LHCN-M2 (cell line): ENCODE measurements around the gene SHISA6. TPM values are rescaled to one million over a fixed set of nuclear protein-coding genes. Genes with fewer than 3 reads are reported as not detected.
"Not testable (repeated sequence)": the region's sequence is repeated elsewhere in the genome, so short reads cannot be mapped to it uniquely, and the experiment has no call there.

Experiments used
- DNase-seq: peaks from one replicate; pipeline ENCODE4 v3.0.0-alpha.2; 2012; ENCODE audit warnings: low read depth
- total RNA-seq: library from RNA; depleted of rRNA; stranded (reverse); fragments of >200 nt; gene quantifications from 2 replicates; pipeline ENCODE4 v1.2.3, GENCODE V29; 2014

The SHISA6 gene
- total RNA-seq, 1 experiment from 2014 or later: not detected

- DNase-seq: no peak
Measured at GRCh38 chr17:11264183-11264871, 23.3 kb downstream of the SHISA6 start.

DNA sequence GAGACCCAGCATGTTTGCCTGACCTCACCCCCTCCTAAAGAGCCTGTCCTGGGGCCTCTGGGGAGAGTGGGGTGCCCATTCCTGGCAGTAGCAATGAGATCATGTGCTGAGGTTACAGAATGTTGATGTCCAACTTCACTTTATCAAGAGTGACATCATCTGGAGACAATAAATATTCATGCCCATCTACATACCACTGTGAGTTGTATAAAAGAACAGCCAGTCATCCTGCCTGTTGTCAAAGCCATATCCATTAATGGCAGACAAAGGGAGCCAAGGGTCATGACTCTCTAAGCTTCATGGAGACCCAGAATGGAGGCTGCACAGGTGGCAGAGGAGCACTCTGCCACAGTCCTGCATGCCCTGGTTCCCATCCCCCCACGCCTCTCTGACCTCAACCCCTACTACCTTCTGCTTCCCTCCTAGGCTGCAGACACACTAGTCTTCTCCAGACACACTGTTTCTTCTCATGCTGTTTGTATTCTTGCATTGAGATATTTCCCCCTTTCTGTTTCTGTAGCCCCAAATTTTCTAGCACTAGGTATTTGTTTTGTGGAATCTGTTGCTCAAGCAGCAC is 27.1 kb downstream of the SHISA6 start:
- DNase-seq: no peak

DNA sequence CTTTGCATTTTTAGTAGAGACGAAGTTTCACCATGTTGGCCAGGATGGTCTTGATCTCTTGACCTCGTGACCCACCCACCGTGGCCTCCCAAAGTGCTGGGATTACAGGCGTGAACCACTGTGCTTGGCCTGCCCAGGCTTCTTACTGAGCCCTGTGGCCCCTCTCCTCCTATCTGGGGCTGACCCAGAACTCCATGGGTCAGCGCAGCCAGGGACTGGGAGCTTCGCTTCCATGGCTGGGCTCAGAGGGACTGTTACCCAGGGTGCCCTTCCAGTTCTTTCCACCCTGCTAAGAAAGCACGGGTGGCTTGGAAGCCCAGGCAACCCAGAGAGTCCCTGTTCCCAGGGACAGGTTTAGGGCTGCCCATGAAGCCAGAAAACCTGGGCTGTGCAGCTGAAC is 28.2 kb downstream of the SHISA6 start:
- no peak for DNase-seq

- no peak for DNase-seq
Measured at GRCh38 chr17:11272191-11272590, 31.2 kb downstream of the SHISA6 start.

DNA sequence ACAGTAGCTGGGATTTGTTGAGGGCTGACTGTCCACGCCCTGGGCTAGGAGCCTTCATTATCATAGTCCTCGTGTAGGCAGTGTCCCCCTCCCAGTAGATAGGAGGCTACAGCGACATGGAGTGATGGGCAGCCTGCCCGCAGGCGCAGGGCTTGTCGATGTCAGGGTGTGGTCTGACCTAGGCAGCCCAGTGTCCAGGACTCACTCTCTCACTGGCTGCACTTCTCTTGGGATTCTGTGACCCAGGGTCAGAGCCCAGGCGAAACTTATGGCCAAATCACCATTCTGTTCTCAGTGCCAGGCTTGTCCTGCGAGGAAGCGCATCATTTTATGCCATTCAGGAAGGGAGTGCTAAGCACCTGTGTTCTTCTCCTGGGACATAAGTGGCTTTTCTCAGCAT is 32.6 kb downstream of the SHISA6 start:
- DNase-seq: no peak

DNA sequence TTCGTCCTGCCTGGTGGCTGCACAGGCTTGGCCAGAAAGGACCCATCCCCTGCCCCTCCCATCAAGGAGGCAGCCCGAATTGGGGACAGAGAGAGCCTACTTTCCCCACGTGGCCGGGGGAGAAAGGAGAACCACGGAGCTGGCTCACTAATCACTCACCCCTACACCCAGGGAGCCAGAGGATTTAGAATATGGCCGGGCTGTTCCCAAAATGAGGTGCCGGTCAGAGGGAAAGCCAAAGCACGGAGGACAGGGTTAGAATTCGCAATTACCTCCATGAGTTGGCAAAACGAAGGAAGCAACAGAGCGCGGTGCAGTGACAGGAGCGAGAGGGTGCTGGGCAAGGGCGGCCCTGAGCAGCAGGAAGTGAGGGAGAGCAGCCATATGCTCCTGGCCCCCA is 33.1 kb downstream of the SHISA6 start:
- DNase-seq: no peak

DNA sequence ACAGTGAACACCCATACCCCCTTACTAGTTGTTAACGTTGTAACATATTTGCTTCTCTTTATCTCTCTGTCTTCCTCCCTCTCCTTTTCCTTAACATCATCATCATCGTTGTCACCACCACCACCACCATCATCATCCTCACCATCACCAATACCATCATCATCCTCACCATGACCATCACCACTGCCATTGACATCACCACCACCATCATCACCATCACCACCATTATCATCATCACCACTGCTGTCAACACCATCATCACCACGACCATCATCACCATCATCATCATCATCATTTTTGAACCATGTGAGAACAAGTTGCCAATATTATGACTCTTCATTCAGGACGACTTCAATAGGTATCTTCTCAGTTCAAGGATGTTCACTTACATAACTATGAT is 35.5 kb downstream of the SHISA6 start:
- DNase-seq: no peak

DNA sequence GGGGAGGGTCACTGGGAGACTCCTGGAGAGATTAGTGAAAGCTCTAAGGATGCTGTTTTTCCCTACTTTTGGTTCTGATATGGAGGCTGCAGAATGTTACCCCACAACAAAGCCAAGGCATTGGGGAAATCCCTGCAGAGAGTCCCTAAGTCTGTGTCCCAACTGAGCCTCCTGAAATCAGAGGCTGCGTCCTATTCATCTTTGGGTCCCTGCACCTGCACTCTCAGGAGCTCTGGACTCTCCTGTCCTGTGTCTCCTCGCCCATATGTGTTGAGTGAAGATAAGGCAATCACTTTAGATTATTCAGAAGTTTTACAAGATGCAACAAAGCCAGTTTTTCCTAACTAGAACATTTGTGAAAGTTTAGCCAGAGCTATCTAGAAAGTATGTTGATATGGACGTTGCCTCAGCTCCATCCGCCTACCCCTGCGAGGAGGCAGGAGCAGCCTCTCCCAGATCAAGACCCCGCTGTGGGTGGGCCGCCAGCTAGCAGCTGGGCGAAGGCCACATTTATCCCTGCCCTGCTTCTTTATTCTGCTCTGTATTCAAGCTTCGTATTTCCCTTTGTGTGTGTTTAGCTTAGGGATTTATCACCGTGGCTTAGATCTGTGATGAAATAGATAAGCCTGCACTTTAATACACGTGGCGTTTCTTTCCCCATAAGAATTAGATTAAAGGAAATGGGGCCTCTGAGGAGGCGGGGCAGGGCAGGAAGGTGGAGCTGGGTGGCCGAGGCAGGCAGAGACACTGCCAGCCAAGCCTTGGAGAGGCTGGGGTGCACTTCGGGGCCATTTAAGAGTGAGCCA is 37.4 kb downstream of the SHISA6 start:
- no peak for DNase-seq

DNA sequence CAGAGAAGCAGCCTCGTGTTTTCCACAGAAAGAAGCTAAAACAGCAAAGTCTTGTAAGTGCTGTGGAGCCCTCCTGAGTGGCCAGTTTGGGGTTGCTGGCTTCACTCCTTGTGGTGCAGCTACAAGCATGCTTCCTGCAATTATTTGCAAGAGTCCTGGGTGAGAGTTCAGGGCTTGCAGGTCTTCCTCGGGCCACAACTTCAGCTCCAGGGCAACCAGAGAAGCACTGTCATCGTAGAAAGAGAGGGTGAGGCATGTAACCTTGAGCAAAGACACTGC is 37.9 kb downstream of the SHISA6 start:
- DNase-seq: no peak

DNA sequence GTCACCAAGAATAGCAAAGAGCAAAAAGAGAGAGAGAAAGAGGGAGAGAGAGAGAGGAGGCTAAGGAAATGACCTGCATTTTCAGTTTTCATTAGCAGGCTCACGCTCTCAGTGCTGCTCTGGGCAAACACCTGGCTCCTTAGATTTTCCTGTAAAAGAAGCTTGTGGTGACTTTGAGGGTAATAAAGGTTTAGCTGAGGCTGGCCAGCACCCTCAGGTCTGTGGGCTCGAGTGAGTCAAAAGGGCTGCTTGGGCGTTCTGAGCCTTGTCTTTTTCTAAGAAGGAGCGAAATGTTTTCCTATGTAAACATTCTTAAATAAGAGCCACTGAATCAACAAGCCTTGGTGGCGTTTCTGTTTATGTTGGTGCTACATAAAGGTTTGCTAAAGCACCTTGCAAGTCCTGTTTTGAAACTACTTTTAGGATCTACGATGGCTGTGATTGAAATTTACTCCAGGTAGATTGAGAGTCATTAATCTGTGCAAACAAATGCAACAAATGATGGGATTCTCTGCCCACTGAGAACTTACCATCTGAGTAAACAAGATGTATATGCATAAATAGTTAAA is 38.8 kb downstream of the SHISA6 start:
- no peak for DNase-seq

GRCh38 chr17:11282586-11282985 is 41.6 kb downstream of the SHISA6 start:
- no peak for DNase-seq

DNA sequence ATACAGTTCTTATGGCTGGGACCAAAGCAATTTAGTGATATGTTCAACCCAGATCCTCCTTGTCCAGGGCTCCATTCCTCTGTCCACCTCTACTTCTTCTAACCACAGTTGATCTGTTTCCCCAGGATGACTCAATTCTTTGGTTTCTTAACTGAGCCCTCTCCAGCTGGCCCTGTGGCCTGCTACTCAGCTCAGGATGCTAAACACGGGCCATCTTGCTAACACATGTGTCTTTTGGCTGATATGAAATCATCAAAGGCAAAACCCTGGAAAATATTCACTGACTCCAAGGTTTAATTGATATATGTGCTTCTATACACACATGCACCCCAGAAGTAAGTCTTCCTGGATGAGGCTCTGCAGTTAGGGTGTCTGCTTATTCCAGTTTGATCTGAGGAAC is 43.8 kb downstream of the SHISA6 start:
- DNase-seq: no peak

- no peak for DNase-seq
Measured at GRCh38 chr17:11285946-11286345, 44.9 kb downstream of the SHISA6 start.

GRCh38 chr17:11287791-11288190 is 46.8 kb downstream of the SHISA6 start:
- no peak for DNase-seq

DNA sequence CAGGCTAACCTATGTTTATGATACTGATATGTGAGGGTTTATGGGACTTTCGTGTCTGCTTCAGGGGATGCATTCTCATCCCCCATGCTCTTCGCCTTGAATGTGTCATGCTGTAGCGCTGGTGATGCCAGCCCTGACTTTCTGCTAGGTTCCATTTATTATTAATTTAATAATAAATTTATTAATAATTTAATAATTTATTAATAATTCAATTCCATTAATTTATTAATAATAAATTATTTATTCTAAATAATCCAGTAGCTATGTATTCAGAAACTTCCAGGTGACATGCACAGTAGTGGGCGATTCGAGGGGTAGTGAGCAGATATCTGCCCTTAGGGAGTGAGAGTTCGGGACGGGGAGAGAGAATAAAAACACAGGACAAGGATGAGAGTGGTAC is 49.8 kb downstream of the SHISA6 start:
- DNase-seq: no peak

DNA sequence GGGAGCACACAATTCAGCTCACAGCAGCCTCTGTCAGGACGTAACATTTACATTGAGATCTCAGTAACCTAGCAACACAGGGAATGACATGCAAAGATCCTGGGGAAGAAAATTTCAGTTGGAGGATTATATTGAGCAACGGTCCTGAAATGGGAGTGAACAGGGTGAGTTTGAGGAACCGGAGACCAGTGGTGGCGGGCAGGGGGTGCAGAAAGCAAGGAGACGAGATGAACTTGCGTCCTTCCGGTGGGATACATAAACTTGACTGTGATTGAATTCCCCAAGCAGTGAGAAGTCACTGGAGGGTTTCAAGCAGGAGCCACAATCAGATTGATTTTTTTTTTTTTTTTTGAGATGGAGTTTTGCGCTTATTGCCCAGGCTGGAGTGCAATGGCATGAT is 51.5 kb downstream of the SHISA6 start:
- DNase-seq: no peak

- no peak for DNase-seq
Measured at GRCh38 chr17:11293480-11293879, 52.5 kb downstream of the SHISA6 start.

GRCh38 chr17:11294826-11295225 is 53.8 kb downstream of the SHISA6 start:
- DNase-seq: no peak

DNA sequence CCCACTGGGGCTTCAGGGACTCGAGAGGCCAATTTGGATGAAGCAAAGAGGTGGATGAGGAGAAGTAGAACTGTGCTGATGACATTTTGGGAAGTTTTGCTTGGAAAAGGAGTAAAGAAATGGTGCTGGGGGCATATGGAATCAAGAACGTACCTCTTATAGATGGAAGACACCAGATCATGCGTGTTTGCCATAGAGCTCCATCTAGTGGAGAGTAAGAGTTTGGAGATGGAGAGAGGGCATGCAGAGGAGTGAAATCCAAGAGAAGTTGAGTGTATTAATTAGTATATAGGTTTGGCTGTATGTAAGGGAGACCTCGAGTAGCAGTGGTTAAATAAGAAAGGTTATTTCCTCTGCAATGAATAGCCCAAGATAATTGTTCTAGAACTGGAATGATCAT is 56.0 kb downstream of the SHISA6 start:
- no peak for DNase-seq

DNA sequence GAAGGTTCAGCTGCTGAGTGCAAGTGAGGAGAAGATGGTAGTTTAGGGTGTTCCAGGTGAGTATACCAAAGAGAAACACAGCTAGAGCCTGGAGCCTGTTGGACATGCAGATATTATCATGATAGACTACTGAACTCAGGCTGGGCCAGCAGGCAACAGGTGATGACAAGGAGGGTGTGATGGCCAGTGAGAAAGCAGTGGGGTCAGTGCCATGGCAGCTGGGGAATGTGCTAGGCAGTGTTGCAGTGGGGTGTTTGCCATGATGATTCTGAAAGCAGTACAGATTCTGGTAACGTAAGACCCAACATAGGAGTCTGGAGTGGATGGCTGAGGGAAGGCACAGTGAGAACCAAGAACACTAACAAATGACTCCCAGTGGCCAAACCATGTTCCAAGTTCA is 57.4 kb downstream of the SHISA6 start:
- DNase-seq: no peak

DNA sequence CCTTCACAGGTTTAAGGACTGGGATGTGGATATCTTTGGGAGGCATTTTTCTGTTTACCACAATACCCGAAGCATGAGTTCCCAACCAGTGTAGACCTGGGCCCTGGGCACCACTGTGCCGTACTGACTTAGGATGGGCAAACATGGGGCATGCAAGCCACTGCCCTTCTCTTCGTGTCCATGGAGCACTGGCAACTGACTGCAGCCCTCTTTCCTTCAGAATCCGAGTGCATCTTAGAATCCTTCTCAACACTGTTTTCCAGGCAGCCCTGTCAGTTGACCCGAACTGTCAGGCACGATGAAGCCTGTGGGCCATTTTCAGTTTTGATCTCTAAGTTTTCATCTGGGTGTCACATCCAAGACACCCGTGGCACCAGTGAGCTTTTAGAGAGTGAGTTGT is 59.2 kb downstream of the SHISA6 start:
- no peak for DNase-seq

GRCh38 chr17:11300738-11301137 is 59.7 kb downstream of the SHISA6 start:
- DNase-seq: no peak

DNA sequence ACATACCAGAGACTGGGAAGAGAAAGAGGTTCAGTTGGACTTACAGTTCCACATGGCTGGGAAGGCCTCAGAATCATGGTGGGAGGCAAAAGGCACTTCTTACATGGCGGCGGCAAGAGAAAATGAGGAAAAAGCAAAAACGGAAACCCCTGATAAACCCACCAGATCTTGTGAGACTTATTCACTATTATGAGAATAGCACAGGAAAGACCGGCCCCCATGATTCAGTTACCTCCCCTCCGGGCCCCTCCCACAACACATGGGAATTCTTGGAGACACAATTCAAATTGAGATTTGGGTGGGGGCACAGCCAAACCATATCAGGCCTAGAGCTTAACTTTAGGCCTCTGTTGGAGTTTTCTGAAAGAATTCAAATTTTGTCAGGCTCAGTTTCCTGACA is 60.9 kb downstream of the SHISA6 start:
- not testable (repeated sequence) for DNase-seq
